ENCODE results near the gene TBC1D2B.

TBC1D2B gene

DNA sequence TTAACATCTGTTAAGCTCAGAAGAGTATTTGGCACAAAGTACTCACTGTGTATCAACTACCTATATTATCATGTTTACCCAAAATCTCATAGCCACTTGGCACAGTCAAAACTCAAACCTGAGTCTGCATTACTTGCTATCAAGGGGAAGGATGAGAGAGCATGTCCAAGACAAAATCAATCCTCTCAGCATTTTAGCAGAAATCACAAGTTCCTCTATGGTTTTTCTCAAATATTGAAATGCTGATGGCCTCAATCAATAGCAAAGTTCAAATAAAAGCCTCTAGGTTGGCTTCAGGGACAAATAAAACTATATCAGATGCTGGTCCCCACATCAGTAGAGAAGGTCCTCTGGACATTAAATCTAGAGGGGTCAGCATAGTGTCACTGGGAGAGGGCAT, 14.3 kb downstream of the TBC1D2B start:
- Mint-ChIP-seq H3K4me1 (ENCODE audit: low read depth in 2 of 2) (peaks cover 28 to 38% of the 10 kb centered on the region in 2 donors), H3K27ac (peak overlapping the region in 1 of 2 donors; percentile 29)

DNA sequence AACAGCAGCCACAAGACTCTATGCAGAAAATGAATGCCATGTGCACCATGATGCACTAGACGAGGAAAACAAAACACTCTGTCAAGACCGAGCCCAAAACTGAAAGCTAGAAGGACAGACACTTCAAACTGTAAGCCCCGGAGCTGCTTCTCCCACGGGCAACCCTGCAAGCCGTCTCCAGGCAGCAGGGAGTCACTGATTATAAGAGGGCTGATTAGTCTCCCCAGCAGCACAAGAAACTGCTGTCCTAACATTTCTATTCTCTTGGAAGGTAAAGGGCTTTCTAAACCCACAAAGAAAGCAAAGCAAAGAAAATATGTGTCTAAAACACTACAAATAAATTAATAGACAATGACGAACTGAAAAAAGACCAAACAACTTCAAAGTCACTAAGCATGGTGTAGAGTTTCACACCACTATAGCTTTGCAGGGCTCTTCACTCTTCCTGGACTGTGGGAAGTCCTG, 15.5 kb downstream of the TBC1D2B start:
- Mint-ChIP-seq H3K27ac (peak overlapping the region in 1 of 2 donors; percentile 95), H3K27me3 (no peaks in the 10 kb centered on the region), H3K4me3 (peak overlapping the region in 1 of 2 donors; percentile 80), H3K36me3 (ENCODE audit: insufficient read depth) (peaks cover 4% of the 10 kb centered on the region), H3K4me1 (ENCODE audit: low read depth in 2 of 2) (peaks cover 29 to 47% of the 10 kb centered on the region in 2 donors), H3K9me3 (no peaks in the 10 kb centered on the region)
- ATAC-seq (replicated peaks) (peak; percentile 77), DNase-seq (peak in 2 of 3 experiments; percentile 34 to 47)

More for the DNA sequence above, 14.3 kb downstream of the TBC1D2B start:
- DNase-seq (no peak), ATAC-seq (replicated peaks) (no peak)
- Mint-ChIP-seq H3K36me3 (ENCODE audit: insufficient read depth) (no peaks in the 10 kb centered on the region), H3K4me3 (peak overlapping the region in 1 of 2 donors; percentile 36), H3K27me3 (no peaks in the 10 kb centered on the region), H3K9me3 (no peaks in the 10 kb centered on the region)

DNA sequence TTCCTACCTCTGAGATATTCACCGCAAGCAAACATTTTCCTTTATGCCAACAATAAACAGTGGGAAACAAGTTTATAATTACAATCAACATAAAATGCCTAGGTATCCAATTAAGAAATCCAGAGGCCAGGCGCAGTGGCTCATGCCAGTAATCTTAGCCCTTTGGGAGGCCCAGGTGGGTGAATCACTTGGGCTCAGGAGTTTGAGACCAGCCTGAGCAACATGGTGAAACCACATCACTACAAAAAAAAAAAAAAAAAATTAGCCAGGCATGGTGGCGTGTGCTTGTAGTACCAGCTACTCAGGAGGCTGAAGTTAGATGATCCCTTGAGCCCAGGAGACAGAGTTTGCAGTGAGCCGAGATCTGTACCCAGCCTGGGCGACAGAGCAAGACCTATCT, 17.3 kb downstream of the TBC1D2B start:
- Mint-ChIP-seq H3K36me3 (ENCODE audit: insufficient read depth) (peaks cover 5% of the 10 kb centered on the region), H3K4me3 (peak overlapping the region; percentile 30 to 44), H3K27me3 (no peaks in the 10 kb centered on the region), H3K27ac (peak overlapping the region; percentile 57 to 96), H3K4me1 (ENCODE audit: low read depth in 2 of 2) (peaks cover 47 to 64% of the 10 kb centered on the region in 2 donors), H3K9me3 (no peaks in the 10 kb centered on the region)
- DNase-seq (no peak), ATAC-seq (replicated peaks) (no peak)

DNA sequence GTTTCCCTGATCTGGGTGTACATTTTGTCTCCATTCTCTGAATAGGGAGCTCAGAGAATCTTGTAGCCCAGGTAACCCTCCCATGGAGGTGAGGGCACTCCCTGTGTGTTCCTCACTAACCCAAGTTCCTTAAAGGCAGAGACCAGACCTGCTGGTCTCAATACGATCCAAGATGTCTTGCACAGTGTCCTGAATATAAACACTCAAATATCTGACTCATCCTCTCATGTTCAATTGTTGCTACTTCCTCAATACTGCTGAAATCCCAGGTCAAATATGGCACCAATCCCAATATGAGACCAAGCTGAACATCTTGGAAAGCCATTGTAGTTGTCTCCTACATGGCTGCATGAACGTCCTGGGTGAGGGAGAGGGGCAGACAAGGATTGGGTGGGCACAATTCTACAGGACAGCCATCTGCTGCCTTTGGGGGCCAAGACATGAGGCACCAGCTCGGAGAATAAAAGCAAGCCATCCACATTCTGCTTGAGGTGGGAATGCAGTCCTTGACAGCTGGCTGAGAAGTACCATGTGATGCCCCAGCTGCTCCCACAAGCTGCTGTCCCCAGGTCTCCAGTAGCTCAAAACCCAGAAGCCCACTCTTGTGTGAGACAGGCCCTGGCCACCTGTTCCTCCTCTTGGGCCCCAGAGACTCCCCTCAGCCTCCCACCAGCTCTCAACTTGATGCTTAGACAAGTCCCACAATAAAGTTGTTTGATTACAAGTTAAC, 18.2 kb downstream of the TBC1D2B start:
- H3K4me3 Mint-ChIP-seq = peak overlapping the region in 1 of 2 donors; percentile 44
- peaks cover 12% of the 10 kb centered on the region for H3K36me3 Mint-ChIP-seq (ENCODE audit: insufficient read depth)
- H3K27me3 Mint-ChIP-seq = no peaks in the 10 kb centered on the region
- peak overlapping the region; percentile 75 to 96 for H3K27ac Mint-ChIP-seq
- H3K4me1 Mint-ChIP-seq (ENCODE audit: low read depth in 2 of 2) = peaks cover 53 to 73% of the 10 kb centered on the region in 2 donors
- DNase-seq = no peak
- no peak for ATAC-seq (replicated peaks)
- H3K9me3 Mint-ChIP-seq = no peaks in the 10 kb centered on the region

DNA sequence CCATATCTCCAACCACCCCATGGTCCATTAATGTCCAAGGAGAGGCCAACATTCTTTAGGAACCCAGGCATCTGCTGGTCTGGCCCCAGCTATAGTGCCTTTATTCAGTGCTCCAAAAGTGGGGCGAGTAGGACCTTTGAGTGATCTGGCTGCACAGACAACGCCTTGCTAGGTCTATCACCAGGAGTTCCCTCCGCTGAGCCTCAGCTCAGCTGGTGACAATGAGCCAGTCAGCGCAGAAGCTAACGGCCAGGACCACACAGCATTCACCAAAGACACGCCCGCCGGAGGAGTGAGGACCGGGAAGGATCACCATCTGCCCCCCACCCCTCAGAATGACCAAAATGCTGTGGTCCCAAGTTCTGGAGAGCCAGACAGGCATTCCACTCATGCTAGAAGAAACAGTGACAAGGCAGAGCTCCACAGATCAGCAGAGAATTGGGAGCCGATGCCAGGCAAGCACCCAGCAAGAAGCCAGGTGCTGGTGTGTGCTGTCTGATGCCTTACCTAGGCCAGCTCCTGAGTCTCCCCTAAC, 19.0 kb downstream of the TBC1D2B start:
- no peak for DNase-seq
- H3K36me3 Mint-ChIP-seq (ENCODE audit: insufficient read depth) = peaks cover 12% of the 10 kb centered on the region
- H3K4me3 Mint-ChIP-seq = peak overlapping the region in 1 of 2 donors; percentile 44
- no peaks in the 10 kb centered on the region for H3K9me3 Mint-ChIP-seq
- no peaks in the 10 kb centered on the region for H3K27me3 Mint-ChIP-seq
- no peak for ATAC-seq (replicated peaks)
- peaks cover 55 to 79% of the 10 kb centered on the region in 2 donors for H3K4me1 Mint-ChIP-seq (ENCODE audit: low read depth in 2 of 2)
- H3K27ac Mint-ChIP-seq = peak overlapping the region; percentile 75 to 96

DNA sequence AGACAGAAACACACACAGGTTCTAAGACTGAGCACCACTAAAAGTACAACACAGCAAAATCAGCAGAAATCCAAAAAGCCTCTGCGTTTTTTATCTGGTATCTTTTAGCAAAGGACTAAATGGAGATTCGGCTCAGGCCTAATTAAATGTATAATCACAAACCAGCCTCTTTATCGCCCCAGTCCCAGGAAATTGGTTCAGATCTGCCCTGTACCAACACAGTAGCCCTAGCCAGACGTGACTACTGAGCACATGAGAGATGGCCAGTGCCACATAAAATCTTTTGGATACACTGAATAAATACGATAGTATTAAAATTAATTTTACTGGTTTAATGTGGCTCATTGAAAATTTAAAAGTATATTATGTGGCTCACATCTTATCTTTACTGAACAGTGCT, 19.7 kb downstream of the TBC1D2B start:
- no peak for DNase-seq
- Mint-ChIP-seq H3K27me3 (no peaks in the 10 kb centered on the region), H3K36me3 (ENCODE audit: insufficient read depth) (peaks cover 15% of the 10 kb centered on the region), H3K4me1 (ENCODE audit: low read depth in 2 of 2) (peaks cover 51 to 80% of the 10 kb centered on the region in 2 donors), H3K9me3 (no peaks in the 10 kb centered on the region), H3K27ac (peak overlapping the region in 1 of 2 donors; percentile 96), H3K4me3 (peak overlapping the region in 1 of 2 donors; percentile 44)
- ATAC-seq (replicated peaks) = no peak

DNA sequence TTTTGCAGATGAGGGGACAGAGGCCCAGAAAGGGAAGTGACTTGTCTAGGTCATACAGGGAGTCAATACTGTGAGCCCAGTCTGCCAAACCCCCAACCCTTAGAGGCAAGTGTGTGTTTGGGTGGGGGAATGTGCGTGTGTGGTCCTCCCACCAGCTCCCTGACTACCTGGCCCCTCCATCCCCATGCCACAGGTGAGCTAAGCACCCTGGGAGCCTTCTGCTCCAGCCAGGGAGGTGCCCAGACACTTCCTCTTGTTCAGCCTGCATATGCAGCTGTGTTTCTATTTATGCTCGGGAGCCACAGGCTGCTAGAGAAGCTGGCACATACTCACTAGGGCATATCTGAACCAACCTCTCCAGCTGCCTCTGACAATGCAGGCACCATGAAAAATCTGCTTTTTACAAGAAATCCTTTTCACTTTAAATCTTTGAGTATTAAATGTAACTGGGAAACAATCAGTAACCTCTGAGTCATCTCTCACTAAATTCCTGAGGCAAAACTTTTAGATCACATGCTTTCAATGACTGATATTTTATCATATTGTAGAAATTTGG, 20.7 kb downstream of the TBC1D2B start:
- peak; percentile 29 for ATAC-seq (replicated peaks)
- Mint-ChIP-seq H3K4me1 (ENCODE audit: low read depth in 2 of 2) (peaks cover 57 to 81% of the 10 kb centered on the region in 2 donors), H3K36me3 (ENCODE audit: insufficient read depth) (peaks cover 23% of the 10 kb centered on the region), H3K4me3 (peak overlapping the region; percentile 40 to 66), H3K27me3 (no peaks in the 10 kb centered on the region), H3K9me3 (no peaks in the 10 kb centered on the region), H3K27ac (peak overlapping the region; percentile 95 to 96)
- no peak for DNase-seq

DNA sequence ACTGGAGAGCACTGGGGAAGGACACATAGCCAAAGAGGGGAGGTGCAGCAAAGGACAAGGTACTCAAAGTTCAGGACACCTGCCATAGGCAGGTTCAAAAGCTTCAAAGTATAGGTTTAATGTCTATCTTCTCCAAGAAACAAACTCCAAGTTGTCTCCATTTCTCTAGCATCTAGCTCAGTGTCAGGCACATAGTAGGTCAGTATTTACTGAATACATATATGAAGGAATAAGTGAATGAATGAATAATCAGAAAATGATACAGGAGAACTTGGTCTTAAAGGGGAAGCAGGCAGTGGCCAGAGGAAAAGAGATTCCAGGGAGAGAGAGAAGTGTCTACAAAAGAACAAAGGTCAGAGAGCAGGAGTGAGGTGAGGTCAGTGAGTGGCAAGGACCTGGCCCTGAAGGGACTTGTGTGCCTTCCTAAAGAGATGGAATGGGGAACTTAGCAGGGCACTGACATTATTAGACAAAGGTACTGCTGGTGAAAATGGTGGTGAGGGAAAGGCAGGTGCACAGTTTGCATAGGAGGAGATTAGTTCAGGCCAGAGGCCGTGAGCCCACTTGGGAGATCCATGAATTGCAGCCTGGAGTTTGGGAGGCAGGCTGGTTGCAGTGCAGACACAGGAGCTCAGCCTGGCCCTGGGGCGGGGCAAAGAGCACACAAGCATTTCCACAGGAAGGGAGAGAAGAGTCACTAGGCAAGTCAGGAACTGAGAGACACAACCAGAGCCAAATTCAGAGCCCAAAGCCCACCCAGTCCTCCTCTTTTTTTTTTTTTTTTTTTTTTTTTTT, 21.4 kb downstream of the TBC1D2B start:
- Mint-ChIP-seq H3K27ac (peak overlapping the region; percentile 95 to 96), H3K27me3 (no peaks in the 10 kb centered on the region), H3K4me3 (peak overlapping the region; percentile 40 to 66), H3K4me1 (ENCODE audit: low read depth in 2 of 2) (peaks cover 62 to 86% of the 10 kb centered on the region in 2 donors), H3K9me3 (no peaks in the 10 kb centered on the region), H3K36me3 (ENCODE audit: insufficient read depth) (peaks cover 24% of the 10 kb centered on the region)
- DNase-seq = no peak
- ATAC-seq (replicated peaks) = peak; percentile 11

DNA sequence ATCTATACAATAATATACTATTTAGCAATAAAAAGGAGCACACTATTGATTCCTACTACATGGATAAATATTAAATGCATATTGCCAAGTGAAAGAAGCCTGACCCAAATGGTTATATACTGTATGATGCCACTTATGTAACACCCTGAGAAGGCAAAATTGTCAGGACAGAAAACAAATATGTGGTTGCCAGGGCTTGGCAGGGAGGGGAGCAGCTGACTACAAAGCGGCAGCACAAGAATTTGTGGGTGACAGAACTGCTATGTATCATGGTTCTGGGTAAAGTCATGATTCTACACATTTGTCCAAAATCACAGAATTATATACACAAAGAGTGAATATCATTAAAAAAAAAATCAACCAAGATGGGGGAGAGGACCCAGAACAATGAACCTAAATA, 22.5 kb downstream of the TBC1D2B start:
- peak; percentile 56 to 62 (median 58) for DNase-seq
- no peaks in the 10 kb centered on the region for H3K27me3 Mint-ChIP-seq
- ATAC-seq (replicated peaks) = peak; percentile 55
- no peaks in the 10 kb centered on the region for H3K9me3 Mint-ChIP-seq
- peaks cover 35% of the 10 kb centered on the region for H3K36me3 Mint-ChIP-seq (ENCODE audit: insufficient read depth)
- peak overlapping the region; percentile 40 to 66 for H3K4me3 Mint-ChIP-seq
- H3K4me1 Mint-ChIP-seq (ENCODE audit: low read depth in 2 of 2) = peaks cover 67 to 91% of the 10 kb centered on the region in 2 donors
- peak overlapping the region; percentile 95 to 96 for H3K27ac Mint-ChIP-seq

DNA sequence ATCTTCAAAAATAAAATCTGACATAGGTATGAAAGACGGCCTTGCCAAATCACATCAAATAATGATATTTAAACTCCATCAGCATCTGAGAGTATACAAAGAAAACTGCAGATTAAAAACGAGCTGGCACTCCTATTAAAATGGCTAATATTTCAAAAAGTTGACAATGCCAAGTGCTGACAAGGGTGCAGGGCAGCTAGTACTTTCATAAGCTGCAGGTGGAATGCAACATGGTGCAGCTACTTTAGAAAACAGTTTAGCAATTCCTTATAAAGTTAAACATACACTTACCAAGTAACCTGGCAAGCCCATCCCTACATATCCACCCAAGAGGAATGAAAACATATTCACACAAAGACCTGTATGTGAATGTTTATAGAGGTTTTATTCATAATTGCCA, 23.0 kb downstream of the TBC1D2B start:
- H3K36me3 Mint-ChIP-seq (ENCODE audit: insufficient read depth) = peaks cover 40% of the 10 kb centered on the region

DNA sequence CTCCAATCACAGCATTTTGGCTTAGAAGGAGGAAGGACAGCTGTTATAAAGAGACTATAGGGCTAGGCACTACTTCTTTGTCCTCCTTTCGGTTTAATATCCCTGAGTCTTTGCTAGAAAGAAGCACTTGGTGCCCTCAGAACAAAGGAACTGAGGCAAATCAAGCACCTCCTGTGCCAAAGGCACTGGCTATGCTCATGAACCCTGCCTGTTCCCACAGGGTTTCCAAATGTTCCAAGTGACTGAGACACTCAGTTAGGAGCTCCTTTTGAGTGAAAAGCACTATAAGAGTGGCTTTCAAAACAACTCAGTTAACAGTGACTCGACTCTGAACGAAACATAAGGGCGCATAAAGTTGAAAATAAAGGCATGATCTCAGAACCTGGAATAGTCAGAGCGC, 25.0 kb downstream of the TBC1D2B start:
- ATAC-seq (replicated peaks) = no peak
- Mint-ChIP-seq H3K27me3 (no peaks in the 10 kb centered on the region), H3K36me3 (ENCODE audit: insufficient read depth) (peaks cover 53% of the 10 kb centered on the region), H3K4me3 (peak overlapping the region; percentile 74 to 79), H3K4me1 (ENCODE audit: low read depth in 2 of 2) (peaks cover 75 to 92% of the 10 kb centered on the region in 2 donors), H3K27ac (peak overlapping the region; percentile 95 to 96), H3K9me3 (no peaks in the 10 kb centered on the region)
- no peak for DNase-seq

More for the DNA sequence above, 23.0 kb downstream of the TBC1D2B start:
- Mint-ChIP-seq H3K4me3 (peak overlapping the region; percentile 40 to 66), H3K27ac (peak overlapping the region; percentile 95 to 96), H3K9me3 (no peaks in the 10 kb centered on the region), H3K4me1 (ENCODE audit: low read depth in 2 of 2) (peaks cover 67 to 91% of the 10 kb centered on the region in 2 donors), H3K27me3 (no peaks in the 10 kb centered on the region)
- DNase-seq (no peak), ATAC-seq (replicated peaks) (no peak)

DNA sequence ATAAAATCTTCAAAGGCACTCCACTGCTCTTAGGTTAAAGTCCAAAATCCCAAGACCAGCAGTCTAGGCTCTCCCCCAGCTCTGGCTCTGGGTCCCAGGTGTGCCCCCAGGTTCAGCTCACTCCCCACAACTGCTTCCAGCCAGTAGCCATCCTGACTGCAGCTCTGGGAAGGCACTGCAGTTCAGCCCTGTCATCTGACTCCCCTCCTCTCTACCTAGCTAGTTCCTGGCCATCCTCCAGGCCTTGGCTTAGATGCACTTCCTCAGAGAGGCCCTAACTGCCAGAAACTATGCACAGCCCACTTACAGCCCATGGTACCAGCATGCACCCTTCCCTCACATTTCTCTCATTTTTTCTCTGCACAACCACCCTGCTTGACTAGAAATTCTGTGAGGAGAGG, 25.5 kb downstream of the TBC1D2B start:
- Mint-ChIP-seq H3K27ac (peak overlapping the region; percentile 95 to 96), H3K4me3 (peak overlapping the region; percentile 74 to 79), H3K36me3 (ENCODE audit: insufficient read depth) (peaks cover 54% of the 10 kb centered on the region), H3K4me1 (ENCODE audit: low read depth in 2 of 2) (peaks cover 79 to 94% of the 10 kb centered on the region in 2 donors), H3K27me3 (no peaks in the 10 kb centered on the region), H3K9me3 (no peaks in the 10 kb centered on the region)
- ATAC-seq (replicated peaks) (no peak), DNase-seq (no peak)

DNA sequence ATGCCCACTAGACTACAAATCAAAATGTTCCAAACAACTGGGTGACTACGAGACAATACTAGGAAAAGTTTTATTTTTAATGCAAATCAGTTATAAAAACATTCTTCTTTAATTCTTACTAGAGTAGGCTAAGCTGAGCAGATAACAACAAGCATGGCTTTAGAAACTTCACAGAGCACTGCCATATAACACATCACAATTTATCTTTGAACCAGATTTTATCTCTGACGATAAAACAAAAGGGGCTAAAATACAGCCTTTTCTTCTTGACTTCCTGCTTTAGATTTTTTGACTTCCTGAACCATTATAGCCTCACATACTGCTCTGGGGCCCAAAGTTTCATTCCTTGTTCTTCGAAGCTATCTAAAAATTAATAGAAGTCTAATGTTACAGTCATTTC, 25.9 kb downstream of the TBC1D2B start:
- Mint-ChIP-seq H3K36me3 (ENCODE audit: insufficient read depth) (peaks cover 58% of the 10 kb centered on the region), H3K4me3 (peak overlapping the region; percentile 74 to 79), H3K4me1 (ENCODE audit: low read depth in 2 of 2) (peaks cover 79 to 94% of the 10 kb centered on the region in 2 donors), H3K9me3 (no peaks in the 10 kb centered on the region), H3K27ac (peak overlapping the region; percentile 95 to 96), H3K27me3 (no peaks in the 10 kb centered on the region)
- ATAC-seq (replicated peaks) (no peak), DNase-seq (no peak)

Data from effector memory CD8-positive, alpha-beta T cell (primary cell).